22Rv1 (cell line): ENCODE results near the gene ADCY1.

Source experiments
- H3K27ac ChIP-seq: fragments of 450-650 bp; 2 replicates; pipeline ENCODE4 v1.5.1; 2017
- CTCF ChIP-seq: fragments of 450-650 bp; IDR thresholded peaks from 2 replicates; pipeline ENCODE4 v1.5.1; 2017; ENCODE audit warnings: mild to moderate bottlenecking
- ZFX ChIP-seq: fragments of 450-650 bp; IDR thresholded peaks from 2 replicates; pipeline ENCODE4 v1.6.1; 2017; ENCODE audit warnings: antibody characterized with exemption, borderline replicate concordance

ADCY1 gene

GRCh38 chr7:45606050-45606449 is 31.9 kb downstream of the ADCY1 start:
- TF ChIP-seq ZFX (no peak), CTCF (no peak)
- H3K27ac ChIP-seq = no peak overlapping the region

GRCh38 chr7:45606931-45607330 is 32.8 kb downstream of the ADCY1 start:
- TF ChIP-seq ZFX = no peak
- no peak overlapping the region for H3K27ac ChIP-seq

- TF ChIP-seq ZFX (no peak), CTCF (no peak)
- no peak overlapping the region for H3K27ac ChIP-seq
Observed at GRCh38 chr7:45609180-45609579, 35.0 kb downstream of the ADCY1 start.

GRCh38 chr7:45610019-45610418 is 35.9 kb downstream of the ADCY1 start:
- no peak overlapping the region for H3K27ac ChIP-seq
- TF ChIP-seq ZFX (no peak), CTCF (no peak)

- TF ChIP-seq ZFX (no peak), CTCF (no peak)
Observed at GRCh38 chr7:45610660-45611299, 36.6 kb downstream of the ADCY1 start.

GRCh38 chr7:45617166-45617565 is 43.0 kb downstream of the ADCY1 start:
- TF ChIP-seq ZFX (no peak), CTCF (no peak)
- H3K27ac ChIP-seq = no peak overlapping the region

More at GRCh38 chr7:45610660-45611299, 36.6 kb downstream of the ADCY1 start:
- no peak overlapping the region for H3K27ac ChIP-seq

- no peak overlapping the region for H3K27ac ChIP-seq
- no peak for TF ChIP-seq CTCF
- TF ChIP-seq ZFX = no peak
Observed at GRCh38 chr7:45622058-45622457, 47.9 kb downstream of the ADCY1 start.

- TF ChIP-seq CTCF (no peak), ZFX (no peak)
- no peak overlapping the region for H3K27ac ChIP-seq
Observed at GRCh38 chr7:45623157-45623556, 49.0 kb downstream of the ADCY1 start.
